SK-N-SH (cell line): ENCODE measurements around the gene NHSL1. TPM values are rescaled to one million over a fixed set of nuclear protein-coding genes. Genes with fewer than 3 reads are reported as not detected.
"Not testable (repeated sequence)": the region's sequence is repeated elsewhere in the genome, so short reads cannot be mapped to it uniquely, and the experiment has no call there.

Source experiments
- CTCF ChIA-PET: fragments of 300-600, 350-600 bp; formaldehyde crosslinking; extraction: SDS; loops from one replicate; lab custom pipeline; 2021; lab: Yijun Ruan, JAX
- POLR2A ChIA-PET: fragments of 350-600 bp; sonication (Branson Sonifier 250); formaldehyde crosslinking; extraction: SDS; loops from one replicate; lab custom pipeline; 2020; ENCODE audit warnings: antibody characterized with exemption, inconsistent platforms; lab: Yijun Ruan, JAX
- DNase-seq: peaks from one replicate; pipeline ENCODE4 v3.0.0; 2012
- H2AFZ ChIP-seq: fragments of 200-600 bp; sonication (generic); 2 replicates; pipeline ENCODE4 v1.8.1; 2016; ENCODE audit warnings: antibody characterized with exemption, mild to moderate bottlenecking, low read depth
- H3F3A ChIP-seq: fragments of 200-600 bp; sonication (generic); replicated peaks from 2 replicates; pipeline ENCODE3; 2016; ENCODE audit warnings: antibody characterized with exemption, mild to moderate bottlenecking; ENCODE audit not compliant: insufficient read depth
- H3K27ac ChIP-seq, 2 experiments: fragments of 200-500 bp in 1 of 2; fragments of 200-600 bp in 1 of 2; sonication (Bioruptor generic) in 1 of 2; sonication (generic), shearing (Covaris generic) in 1 of 2; 2 replicates each; pipeline versions ENCODE4 v1.5.1 to v1.6.1; 2014 to 2016; ENCODE audit warnings: low read depth in 2 of 2, inconsistent platforms in 1 of 2, low read length in 1 of 2, mild to moderate bottlenecking in 1 of 2, mixed read lengths in 1 of 2
- H3K27me3 ChIP-seq: fragments of 200-600 bp; sonication (generic), shearing (Covaris generic); 2 replicates; pipeline ENCODE4 v1.6.1; 2016; ENCODE audit warnings: mixed run types; ENCODE audit not compliant: insufficient read depth
- H3K36me3 ChIP-seq, 2 experiments: fragments of 200-500 bp in 1 of 2; fragments of 200-600 bp in 1 of 2; sonication (Bioruptor generic) in 1 of 2; sonication (generic) in 1 of 2; replicated peaks in 1 of 2; 2 replicates each; pipeline versions ENCODE3 to v1.5.1; 2014 to 2016; ENCODE audit warnings: low read length in 1 of 2, mild to moderate bottlenecking in 1 of 2; ENCODE audit not compliant: insufficient read depth in 2 of 2, control insufficient read depth in 1 of 2
- H3K4me1 ChIP-seq, 2 experiments: fragments of 200-500 bp in 1 of 2; fragments of 200-600 bp in 1 of 2; sonication (Bioruptor generic) in 1 of 2; sonication (generic), shearing (Covaris generic) in 1 of 2; 2 replicates each; pipeline versions ENCODE4 v1.5.1 to v1.6.1; 2014 to 2016; ENCODE audit warnings: low read depth in 1 of 2, low read length in 1 of 2, mixed run types in 1 of 2; ENCODE audit not compliant: insufficient read depth in 2 of 2, control insufficient read depth in 1 of 2
- H3K4me2 ChIP-seq: fragments of 200-600 bp; sonication (generic), shearing (Covaris generic); 2 replicates; pipeline ENCODE4 v1.6.1; 2017; ENCODE audit warnings: mixed run types
- H3K4me3 ChIP-seq, 2 experiments: fragments of 200-500 bp in 1 of 2; fragments of 200-600 bp in 1 of 2; sonication (Bioruptor generic) in 1 of 2; sonication (generic), shearing (Covaris generic) in 1 of 2; 2 replicates each; pipeline versions ENCODE4 v1.5.1 to v1.8.1; 2014 to 2016; ENCODE audit warnings: low read depth in 2 of 2, inconsistent platforms in 1 of 2, low read length in 1 of 2, mild to moderate bottlenecking in 1 of 2, mixed read lengths in 1 of 2, moderate library complexity in 1 of 2
- H3K79me2 ChIP-seq: fragments of 200-600 bp; sonication (generic); 2 replicates; pipeline ENCODE4 v1.8.1; 2017; ENCODE audit warnings: mild to moderate bottlenecking; ENCODE audit not compliant: insufficient read depth
- H3K9ac ChIP-seq: fragments of 200-600 bp; sonication (generic); 2 replicates; pipeline ENCODE4 v1.6.1; 2017; ENCODE audit warnings: mixed run types
- H3K9me2 ChIP-seq: fragments of 200-600 bp; sonication (generic); 2 replicates; pipeline ENCODE4 v1.6.1; 2017; ENCODE audit warnings: mixed run types
- H3K9me3 ChIP-seq: fragments of 200-600 bp; sonication (generic); 2 replicates; pipeline ENCODE4 v1.6.1; 2017; ENCODE audit warnings: mixed run types, mild to moderate bottlenecking, moderate library complexity
- H4K20me1 ChIP-seq: fragments of 200-600 bp; sonication (generic); 2 replicates; pipeline ENCODE4 v1.6.1; 2017; ENCODE audit warnings: mild to moderate bottlenecking, mixed run types; ENCODE audit not compliant: insufficient read depth
- FOXM1 ChIP-seq: IDR thresholded peaks from 2 replicates; pipeline ENCODE4 v1.4.0; 2012; ENCODE audit warnings: low read depth, mild to moderate bottlenecking
- RCOR1 ChIP-seq: fragments of 150-350 bp; IDR thresholded peaks from 2 replicates; pipeline ENCODE4 v1.6.1; 2017; ENCODE audit warnings: antibody characterized with exemption, low read length
- WGBS: methylation state at CpG from one replicate; pipeline ENCODE4 v1.1.6; 2017; ENCODE audit warnings: low lambda C conversion rate; 5-methylcytosine and 5-hydroxymethylcytosine counted together
- polyA plus RNA-seq, 3 experiments: library from polyadenylated mRNA; depleted of rRNA; stranded (reverse); fragments of >200 nt; gene quantifications; 2 replicates each; pipeline ENCODE4 v1.2.3, GENCODE V29; 2012
- TF ChIP-seq, protein P1 (sequence below): IDR thresholded peaks from 2 replicates; pipeline ENCODE4 v1.4.0; 2012; ENCODE audit warnings: low read depth, borderline replicate concordance
- TF ChIP-seq, protein P2 (sequence below): fragments of 200-600 bp; sonication (generic); IDR thresholded peaks from 2 replicates; pipeline ENCODE4 v1.6.1; 2017; ENCODE audit warnings: antibody characterized with exemption, mild to moderate bottlenecking, moderate library complexity
- TF ChIP-seq, protein P3 (sequence below): IDR thresholded peaks from 2 replicates; pipeline ENCODE4 v1.4.0; 2012; ENCODE audit warnings: low read depth, borderline replicate concordance

NHSL1 gene
- polyA plus RNA-seq, 1 of the 3 experiments (the other 2 are of a cell fraction) = under 0.01 TPM

DNA sequence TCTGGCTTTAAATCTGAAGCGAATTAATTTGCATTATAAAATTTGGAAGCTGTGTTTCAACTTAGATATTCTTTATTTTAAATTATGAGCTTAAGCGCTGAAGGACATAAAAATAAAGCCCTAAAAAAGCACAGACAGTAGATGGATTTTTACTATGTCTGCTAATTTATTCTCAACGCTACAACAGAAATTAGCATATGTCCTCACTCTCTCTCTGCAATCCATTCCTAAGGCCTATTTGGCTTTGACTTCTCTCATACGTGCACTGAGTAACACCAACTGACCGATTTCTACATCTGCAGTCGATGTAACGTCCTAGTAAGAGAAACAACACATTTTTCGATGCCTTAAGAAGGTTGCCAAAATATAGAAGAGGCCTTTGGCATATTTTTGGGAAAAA is 71.6 kb downstream of the NHSL1 start:
- peaks cover 52% of the 10 kb centered on the region for H3K27me3 ChIP-seq
- WGBS = 28% methylated on average over 8 of the region's 8 CpGs
- no peak overlapping the region for H2AFZ ChIP-seq
- H3K79me2 ChIP-seq = no peaks in the 10 kb centered on the region
- no peaks in the 10 kb centered on the region for H4K20me1 ChIP-seq
- H3K36me3 ChIP-seq = no peaks in the 10 kb centered on the region
- TF ChIP-seq, protein P1, sequence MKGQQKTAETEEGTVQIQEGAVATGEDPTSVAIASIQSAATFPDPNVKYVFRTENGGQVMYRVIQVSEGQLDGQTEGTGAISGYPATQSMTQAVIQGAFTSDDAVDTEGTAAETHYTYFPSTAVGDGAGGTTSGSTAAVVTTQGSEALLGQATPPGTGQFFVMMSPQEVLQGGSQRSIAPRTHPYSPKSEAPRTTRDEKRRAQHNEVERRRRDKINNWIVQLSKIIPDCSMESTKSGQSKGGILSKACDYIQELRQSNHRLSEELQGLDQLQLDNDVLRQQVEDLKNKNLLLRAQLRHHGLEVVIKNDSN = no peak
- no peak overlapping the region for H3K4me3 ChIP-seq
- peaks cover 0 to 8% of the 10 kb centered on the region in 2 experiments; a peak in 1 of 4 replicates for H3K4me1 ChIP-seq
- no peaks in the 10 kb centered on the region for H3K9me2 ChIP-seq
- H3K27ac ChIP-seq = no peak overlapping the region
- no peaks in the 10 kb centered on the region for H3F3A ChIP-seq
- no peak for DNase-seq
- no peak overlapping the region for H3K4me2 ChIP-seq
- H3K9me3 ChIP-seq = no peaks in the 10 kb centered on the region
- ChIA-PET CTCF (interaction anchor here (1.0 to 3.7 kb wide), 5 partner anchors 17 to 339 kb away, joined by 3 to 19 read pairs (median 5); no protein-coding TSS in a partner anchor), POLR2A (no interaction called here)
- no peak overlapping the region for H3K9ac ChIP-seq

DNA sequence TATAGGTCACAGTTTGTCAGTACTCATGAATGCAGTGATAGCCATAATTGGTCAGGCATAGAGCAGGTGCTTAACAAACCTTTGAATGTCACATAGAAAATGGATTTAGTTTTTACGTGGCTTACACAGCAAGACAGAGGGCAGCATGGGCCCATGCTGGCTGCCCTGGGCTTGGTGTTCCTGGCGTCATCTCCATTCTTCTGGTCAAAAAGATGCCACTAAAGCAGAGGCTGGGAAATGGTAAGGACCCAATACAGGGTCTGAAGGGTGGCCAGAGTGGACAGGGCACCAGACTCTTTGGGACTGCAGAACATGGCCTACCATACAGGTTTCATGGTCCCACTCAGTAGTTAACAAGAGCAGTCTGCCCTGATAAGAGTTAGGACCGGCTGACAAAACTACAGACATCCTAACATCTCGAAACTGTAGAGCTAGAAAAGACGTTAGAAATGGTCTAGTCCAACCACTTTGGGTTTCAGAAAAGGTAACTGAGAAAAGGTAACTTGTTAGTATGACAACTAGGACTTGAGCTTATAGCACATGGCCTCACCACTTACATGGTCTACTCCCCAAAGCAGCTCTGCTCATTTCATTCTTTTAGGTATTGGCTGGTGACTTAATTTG is 72.7 kb downstream of the NHSL1 start:
- Histone ChIP-seq H3K9me2 (no peaks in the 10 kb centered on the region), H4K20me1 (no peaks in the 10 kb centered on the region), H3K4me3 (no peak overlapping the region), H3K27ac (no peak overlapping the region), H3K4me1 (peaks cover 0 to 8% of the 10 kb centered on the region in 2 experiments; a peak in 1 of 4 replicates), H2AFZ (no peak overlapping the region), H3K9ac (no peak overlapping the region), H3K79me2 (no peaks in the 10 kb centered on the region), H3K4me2 (no peak overlapping the region), H3F3A (no peaks in the 10 kb centered on the region), H3K27me3 (peaks cover 42% of the 10 kb centered on the region), H3K9me3 (no peaks in the 10 kb centered on the region), H3K36me3 (no peaks in the 10 kb centered on the region)
- DNase-seq = no peak
- TF ChIP-seq RCOR1 = no peak
- TF ChIP-seq, protein P2, sequence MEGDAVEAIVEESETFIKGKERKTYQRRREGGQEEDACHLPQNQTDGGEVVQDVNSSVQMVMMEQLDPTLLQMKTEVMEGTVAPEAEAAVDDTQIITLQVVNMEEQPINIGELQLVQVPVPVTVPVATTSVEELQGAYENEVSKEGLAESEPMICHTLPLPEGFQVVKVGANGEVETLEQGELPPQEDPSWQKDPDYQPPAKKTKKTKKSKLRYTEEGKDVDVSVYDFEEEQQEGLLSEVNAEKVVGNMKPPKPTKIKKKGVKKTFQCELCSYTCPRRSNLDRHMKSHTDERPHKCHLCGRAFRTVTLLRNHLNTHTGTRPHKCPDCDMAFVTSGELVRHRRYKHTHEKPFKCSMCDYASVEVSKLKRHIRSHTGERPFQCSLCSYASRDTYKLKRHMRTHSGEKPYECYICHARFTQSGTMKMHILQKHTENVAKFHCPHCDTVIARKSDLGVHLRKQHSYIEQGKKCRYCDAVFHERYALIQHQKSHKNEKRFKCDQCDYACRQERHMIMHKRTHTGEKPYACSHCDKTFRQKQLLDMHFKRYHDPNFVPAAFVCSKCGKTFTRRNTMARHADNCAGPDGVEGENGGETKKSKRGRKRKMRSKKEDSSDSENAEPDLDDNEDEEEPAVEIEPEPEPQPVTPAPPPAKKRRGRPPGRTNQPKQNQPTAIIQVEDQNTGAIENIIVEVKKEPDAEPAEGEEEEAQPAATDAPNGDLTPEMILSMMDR = no peak
- TF ChIP-seq FOXM1 = no peak
- TF ChIP-seq, protein P3, sequence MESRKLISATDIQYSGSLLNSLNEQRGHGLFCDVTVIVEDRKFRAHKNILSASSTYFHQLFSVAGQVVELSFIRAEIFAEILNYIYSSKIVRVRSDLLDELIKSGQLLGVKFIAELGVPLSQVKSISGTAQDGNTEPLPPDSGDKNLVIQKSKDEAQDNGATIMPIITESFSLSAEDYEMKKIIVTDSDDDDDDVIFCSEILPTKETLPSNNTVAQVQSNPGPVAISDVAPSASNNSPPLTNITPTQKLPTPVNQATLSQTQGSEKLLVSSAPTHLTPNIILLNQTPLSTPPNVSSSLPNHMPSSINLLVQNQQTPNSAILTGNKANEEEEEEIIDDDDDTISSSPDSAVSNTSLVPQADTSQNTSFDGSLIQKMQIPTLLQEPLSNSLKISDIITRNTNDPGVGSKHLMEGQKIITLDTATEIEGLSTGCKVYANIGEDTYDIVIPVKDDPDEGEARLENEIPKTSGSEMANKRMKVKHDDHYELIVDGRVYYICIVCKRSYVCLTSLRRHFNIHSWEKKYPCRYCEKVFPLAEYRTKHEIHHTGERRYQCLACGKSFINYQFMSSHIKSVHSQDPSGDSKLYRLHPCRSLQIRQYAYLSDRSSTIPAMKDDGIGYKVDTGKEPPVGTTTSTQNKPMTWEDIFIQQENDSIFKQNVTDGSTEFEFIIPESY = no peak
- CTCF ChIA-PET = interaction anchor here (1.3 to 1.4 kb wide), 2 partner anchors 20 to 340 kb away, joined by 3 to 5 read pairs; no protein-coding TSS in a partner anchor
- POLR2A ChIA-PET = no interaction called here
- WGBS = 11% methylated on average over 5 of the region's 5 CpGs

DNA sequence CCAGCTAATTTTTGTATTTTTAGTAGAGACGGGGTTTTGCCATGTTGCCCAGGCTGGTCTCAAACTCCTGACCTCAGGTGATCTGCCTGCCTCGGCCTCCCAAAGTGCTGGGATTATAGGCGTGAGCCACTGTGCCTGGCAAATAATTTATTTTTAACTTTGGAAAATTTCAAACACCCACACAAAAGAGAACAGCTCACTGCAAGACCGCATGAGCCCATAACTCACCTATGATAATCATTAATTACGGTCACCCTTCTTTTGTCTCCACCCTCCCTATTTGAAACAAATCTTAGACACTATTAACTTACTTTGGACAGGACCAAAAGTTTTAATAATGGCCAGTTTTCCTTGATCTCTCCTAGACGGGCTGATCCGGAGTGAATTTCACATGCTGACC is 74.0 kb downstream of the NHSL1 start:
- H3K36me3 ChIP-seq, H3K9me2 ChIP-seq, H3K79me2 ChIP-seq, H3F3A ChIP-seq, H3K4me1 ChIP-seq, H3K9me3 ChIP-seq, H3K9ac ChIP-seq, H2AFZ ChIP-seq, H3K4me2 ChIP-seq, H3K27ac ChIP-seq, H3K4me3 ChIP-seq, H4K20me1 ChIP-seq, DNase-seq, POLR2A ChIA-PET: not testable (repeated sequence)
- CTCF ChIA-PET = interaction anchor here (0.6 to 1.3 kb wide), 2 partner anchors 21 to 123 kb away, joined by 3 to 4 read pairs; partner anchors contain the start of gene HEBP2
- peaks cover 28% of the 10 kb centered on the region for H3K27me3 ChIP-seq
- 30% methylated on average over 7 of the region's 7 CpGs for whole genome bisulfite sequencing
